Common myeloid progenitor, CD34-positive (primary cell): ENCODE data around the gene GLT8D2.

ENCODE experiments used
- CTCF ChIA-PET: fragments of 350-600 bp; sonication (Branson Sonifier 250); formaldehyde crosslinking; loops from one replicate; lab custom pipeline; 2021; ENCODE audit warnings: antibody characterized with exemption; lab: Charles Lee
- POLR2A ChIA-PET: fragments of 350-600 bp; sonication (Branson Sonifier 250); formaldehyde crosslinking; loops from one replicate; lab custom pipeline; 2021; ENCODE audit warnings: antibody characterized with exemption; lab: Charles Lee
- DNase-seq, 3 donors: peaks; one replicate each; pipeline versions ENCODE4 v3.0.0 to v3.0.0-alpha.2; 2013
- H3K27ac ChIP-seq, 2 experiments: 1 replicate in 1 of 2; 2 replicates in 1 of 2; pipeline ENCODE4 v1.7.0; 2013; ENCODE audit warnings: inconsistent platforms in 2 of 2, low read length in 2 of 2, mild to moderate bottlenecking in 2 of 2, low read depth in 1 of 2, moderate library complexity in 1 of 2; ENCODE audit not compliant: severe bottlenecking in 2 of 2, insufficient read depth in 1 of 2, poor library complexity in 1 of 2
- H3K27me3 ChIP-seq, 5 experiments: replicated peaks in 2 of 5; 1 replicate in 3 of 5; 2 replicates in 2 of 5; pipeline versions ENCODE4 v1.6.1 to v1.7.0; 2013; ENCODE audit warnings: low read length in 4 of 5, mild to moderate bottlenecking in 2 of 5, moderate library complexity in 2 of 5, inconsistent platforms in 1 of 5; ENCODE audit not compliant: insufficient read depth in 5 of 5, control insufficient read depth in 4 of 5
- H3K36me3 ChIP-seq, 4 experiments: 1 replicate in 2 of 4; 2 replicates in 2 of 4; pipeline versions ENCODE4 v1.6.1 to v1.7.0; 2013; ENCODE audit warnings: low read length in 3 of 4, control low read depth in 1 of 4, mild to moderate bottlenecking in 1 of 4; ENCODE audit not compliant: control insufficient read depth in 4 of 4, insufficient read depth in 4 of 4
- H3K4me1 ChIP-seq, 4 experiments: 1 replicate in 3 of 4; 2 replicates in 1 of 4; pipeline versions ENCODE4 v1.6.1 to v1.7.1; 2013; ENCODE audit warnings: low read length in 3 of 4, mild to moderate bottlenecking in 3 of 4, control low read depth in 1 of 4, inconsistent platforms in 1 of 4, moderate library complexity in 1 of 4; ENCODE audit not compliant: control insufficient read depth in 4 of 4, insufficient read depth in 4 of 4; ENCODE audit errors: control extremely low read depth in 1 of 4
- H3K4me3 ChIP-seq, 7 experiments: 1 replicate in 4 of 7; 2 replicates in 3 of 7; pipeline versions ENCODE4 v1.5.1 to v1.7.0; 2013; ENCODE audit warnings: mild to moderate bottlenecking in 7 of 7, low read length in 6 of 7, moderate library complexity in 6 of 7, inconsistent platforms in 2 of 7, low read depth in 2 of 7, control low read depth in 1 of 7; ENCODE audit not compliant: insufficient read depth in 4 of 7, control insufficient read depth in 1 of 7; ENCODE audit errors: extremely low read depth in 1 of 7
- H3K9me3 ChIP-seq, 5 experiments: 1 replicate in 4 of 5; 2 replicates in 1 of 5; pipeline versions ENCODE4 v1.6.1 to v1.7.1; 2013; ENCODE audit warnings: low read length in 4 of 5, mild to moderate bottlenecking in 2 of 5, inconsistent platforms in 1 of 5, low read depth in 1 of 5, moderate library complexity in 1 of 5; ENCODE audit not compliant: control insufficient read depth in 4 of 5, insufficient read depth in 2 of 5; ENCODE audit errors: control extremely low read depth in 1 of 5
- WGBS: methylation state at CpG from one replicate; pipeline ENCODE4 v1.1.5; 2013; ENCODE audit not compliant: insufficient coverage; 5-methylcytosine and 5-hydroxymethylcytosine counted together

Gene GLT8D2

GRCh38 chr12:103952497-103952896 is 97.5 kb downstream of the GLT8D2 start:
- Histone ChIP-seq H3K4me1 (peaks cover 10 to 18% (median 14%) of the 10 kb centered on the region in 4 experiments), H3K27ac (no peak overlapping the region), H3K36me3 (peaks cover 11 to 66% (median 42%) of the 10 kb centered on the region in 4 experiments), H3K4me3 (no peak overlapping the region), H3K9me3 (no peaks in the 10 kb centered on the region), H3K27me3 (no peaks in the 10 kb centered on the region)
- ChIA-PET POLR2A (interaction anchor here (1.0 to 3.2 kb wide), 2 partner anchors 13 to 17 kb away, joined by 3 to 12 read pairs; partner anchors contain the start of gene TDG), CTCF (interaction anchor here (0.8 to 3.2 kb wide), 4 partner anchors 11 to 18 kb away, joined by 3 to 9 read pairs (median 6); no protein-coding TSS in a partner anchor)
- no peak for DNase-seq
- WGBS: no CpG with 5 or more reads among the region's 1 CpG

GRCh38 chr12:103948746-103949406 is 101.1 kb downstream of the GLT8D2 start:
- CTCF ChIA-PET: interaction anchor here (0.9 to 1.4 kb wide), 3 partner anchors 12 to 71 kb away, joined by 3 read pairs; no protein-coding TSS in a partner anchor
- 91% methylated on average over 10 of the region's 13 CpGs for WGBS
- Histone ChIP-seq H3K4me3 (no peak overlapping the region), H3K27ac (no peak overlapping the region), H3K27me3 (no peaks in the 10 kb centered on the region), H3K36me3 (peaks cover 30 to 94% (median 69%) of the 10 kb centered on the region in 4 experiments), H3K9me3 (no peaks in the 10 kb centered on the region), H3K4me1 (peaks cover 0 to 2% (median 0%) of the 10 kb centered on the region in 4 experiments)
- POLR2A ChIA-PET: interaction anchor here (0.8 to 2.0 kb wide), 5 partner anchors 12 to 59 kb away, joined by 3 to 12 read pairs (median 5); partner anchors contain the start of gene TDG
- DNase-seq: no peak

- H3K4me1 ChIP-seq: peaks cover 0 to 2% (median 0%) of the 10 kb centered on the region in 4 experiments
- H3K36me3 ChIP-seq: peaks cover 32 to 95% (median 70%) of the 10 kb centered on the region in 4 experiments
- 96% methylated on average over 6 of the region's 7 CpGs for WGBS
- no peak for DNase-seq
- ChIA-PET POLR2A (interaction anchor here (0.8 to 1.0 kb wide), 3 partner anchors 9 to 58 kb away, joined by 3 to 5 read pairs (median 3); a partner anchor contains a TSS), CTCF (interaction anchor here (0.9 kb wide), 1 partner anchor 18 kb away, joined by 3 read pairs; no protein-coding TSS in a partner anchor)
- H3K4me3 ChIP-seq: no peak overlapping the region
- no peaks in the 10 kb centered on the region for H3K27me3 ChIP-seq
- no peaks in the 10 kb centered on the region for H3K9me3 ChIP-seq
- no peak overlapping the region for H3K27ac ChIP-seq
These were observed 102.0 kb downstream of the GLT8D2 start for GRCh38 chr12:103947871-103948555.

- WGBS: 69% methylated on average over 2 of the region's 3 CpGs
- ChIA-PET CTCF (interaction anchor here (1.5 to 2.2 kb wide), 3 partner anchors 9 to 61 kb away, joined by 4 to 9 read pairs (median 6); no protein-coding TSS in a partner anchor), POLR2A (interaction anchor here (1.5 to 2.6 kb wide), 2 partner anchors 8 to 20 kb away, joined by 5 to 13 read pairs; partner anchors contain the start of gene TDG)
- Histone ChIP-seq H3K4me3 (no peak overlapping the region), H3K27me3 (no peaks in the 10 kb centered on the region), H3K36me3 (peaks cover 39 to 97% (median 74%) of the 10 kb centered on the region in 4 experiments), H3K27ac (no peak overlapping the region), H3K4me1 (peaks cover 0 to 2% (median 0%) of the 10 kb centered on the region in 4 experiments), H3K9me3 (no peaks in the 10 kb centered on the region)
- DNase-seq: no peak
These were observed 105.0 kb downstream of the GLT8D2 start for GRCh38 chr12:103944964-103945363.
